Stimulated activated CD4-positive, alpha-beta T cell treated with anti-CD3 and anti-CD28 coated beads, Interleukin-15, amount 100 ng/mL, for 48 hours (primary cell): ENCODE measurements around the gene CYP26A1.
"Not testable (repeated sequence)": the region's sequence is repeated elsewhere in the genome, so short reads cannot be mapped to it uniquely, and the experiment has no call there.

ENCODE experiments used
- DNase-seq, 2 donors: peaks; one replicate each; pipeline ENCODE4 v3.0.0-alpha.2; 2020; ENCODE audit warnings: low read depth in 2 of 2

CYP26A1 gene

GRCh38 chr10:93080350-93081046, 6.8 kb downstream of the CYP26A1 start:
- peak in 1 of 2 donors; percentile 39 for DNase-seq

GRCh38 chr10:93081318-93081717, 7.6 kb downstream of the CYP26A1 start:
- no peak for DNase-seq

GRCh38 chr10:93081834-93082233, 8.1 kb downstream of the CYP26A1 start:
- no peak for DNase-seq

- DNase-seq, result no peak
Observed at GRCh38 chr10:93083743-93084539, 10.2 kb downstream of the CYP26A1 start.

GRCh38 chr10:93085272-93085859, 11.7 kb downstream of the CYP26A1 start:
- no peak for DNase-seq

GRCh38 chr10:93086289-93086688, 12.6 kb downstream of the CYP26A1 start:
- DNase-seq, result no peak

- no peak for DNase-seq
Observed at GRCh38 chr10:93087846-93088245, 14.2 kb downstream of the CYP26A1 start.

- no peak for DNase-seq
Observed at GRCh38 chr10:93088466-93088865, 14.8 kb downstream of the CYP26A1 start.

- no peak for DNase-seq
Observed at GRCh38 chr10:93090619-93091018, 16.9 kb downstream of the CYP26A1 start.

GRCh38 chr10:93091960-93092359, 18.3 kb downstream of the CYP26A1 start:
- DNase-seq, result no peak

GRCh38 chr10:93095225-93095624, 21.5 kb downstream of the CYP26A1 start:
- no peak for DNase-seq

- DNase-seq, result no peak
Observed at GRCh38 chr10:93096901-93097300, 23.2 kb downstream of the CYP26A1 start.

GRCh38 chr10:93097386-93097785, 23.7 kb downstream of the CYP26A1 start:
- DNase-seq, result no peak

- DNase-seq, result no peak
Observed at GRCh38 chr10:93098816-93099215, 25.1 kb downstream of the CYP26A1 start.

GRCh38 chr10:93099670-93100069, 26.0 kb downstream of the CYP26A1 start:
- no peak for DNase-seq

- DNase-seq, result not testable (repeated sequence)
Observed at GRCh38 chr10:93101148-93101547, 27.5 kb downstream of the CYP26A1 start.

- DNase-seq, result no peak
Observed at GRCh38 chr10:93103953-93104352, 30.3 kb downstream of the CYP26A1 start.

- no peak for DNase-seq
Observed at GRCh38 chr10:93106631-93107072, 33.0 kb downstream of the CYP26A1 start.

GRCh38 chr10:93110472-93111146, 36.9 kb downstream of the CYP26A1 start:
- DNase-seq, result no peak

- DNase-seq, result no peak
Observed at GRCh38 chr10:93113042-93113441, 39.3 kb downstream of the CYP26A1 start.

- peak; percentile 38 to 62 for DNase-seq
Observed at GRCh38 chr10:93115661-93116383, 42.1 kb downstream of the CYP26A1 start.
